ENCODE measurements around the gene NEU2.

DNA sequence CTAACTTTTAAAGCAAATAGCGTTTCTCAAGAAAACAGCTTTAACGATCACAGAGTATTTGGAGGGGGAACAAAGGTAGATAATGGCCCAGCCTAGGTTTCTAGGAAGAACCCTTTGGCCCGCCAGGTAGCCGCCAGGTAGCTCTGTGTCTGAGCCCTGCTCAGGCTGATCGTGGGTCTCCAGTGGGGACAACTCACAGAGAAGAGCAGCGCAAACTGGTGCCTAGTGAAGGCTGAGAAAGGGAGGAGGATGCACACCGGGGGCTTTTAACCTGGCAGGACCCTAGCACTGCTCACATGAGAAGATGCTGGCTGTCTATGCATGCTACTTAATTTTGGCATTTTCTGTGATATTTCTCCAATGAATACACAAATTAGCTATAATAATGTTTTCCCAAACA, 25.2 kb upstream of the NEU2 start:
- TF ChIP-seq, protein P1, sequence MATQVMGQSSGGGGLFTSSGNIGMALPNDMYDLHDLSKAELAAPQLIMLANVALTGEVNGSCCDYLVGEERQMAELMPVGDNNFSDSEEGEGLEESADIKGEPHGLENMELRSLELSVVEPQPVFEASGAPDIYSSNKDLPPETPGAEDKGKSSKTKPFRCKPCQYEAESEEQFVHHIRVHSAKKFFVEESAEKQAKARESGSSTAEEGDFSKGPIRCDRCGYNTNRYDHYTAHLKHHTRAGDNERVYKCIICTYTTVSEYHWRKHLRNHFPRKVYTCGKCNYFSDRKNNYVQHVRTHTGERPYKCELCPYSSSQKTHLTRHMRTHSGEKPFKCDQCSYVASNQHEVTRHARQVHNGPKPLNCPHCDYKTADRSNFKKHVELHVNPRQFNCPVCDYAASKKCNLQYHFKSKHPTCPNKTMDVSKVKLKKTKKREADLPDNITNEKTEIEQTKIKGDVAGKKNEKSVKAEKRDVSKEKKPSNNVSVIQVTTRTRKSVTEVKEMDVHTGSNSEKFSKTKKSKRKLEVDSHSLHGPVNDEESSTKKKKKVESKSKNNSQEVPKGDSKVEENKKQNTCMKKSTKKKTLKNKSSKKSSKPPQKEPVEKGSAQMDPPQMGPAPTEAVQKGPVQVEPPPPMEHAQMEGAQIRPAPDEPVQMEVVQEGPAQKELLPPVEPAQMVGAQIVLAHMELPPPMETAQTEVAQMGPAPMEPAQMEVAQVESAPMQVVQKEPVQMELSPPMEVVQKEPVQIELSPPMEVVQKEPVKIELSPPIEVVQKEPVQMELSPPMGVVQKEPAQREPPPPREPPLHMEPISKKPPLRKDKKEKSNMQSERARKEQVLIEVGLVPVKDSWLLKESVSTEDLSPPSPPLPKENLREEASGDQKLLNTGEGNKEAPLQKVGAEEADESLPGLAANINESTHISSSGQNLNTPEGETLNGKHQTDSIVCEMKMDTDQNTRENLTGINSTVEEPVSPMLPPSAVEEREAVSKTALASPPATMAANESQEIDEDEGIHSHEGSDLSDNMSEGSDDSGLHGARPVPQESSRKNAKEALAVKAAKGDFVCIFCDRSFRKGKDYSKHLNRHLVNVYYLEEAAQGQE (IDR thresholded peaks at IDR 0.05; ENCODE audit: low read depth), result no peak
- TF ChIP-seq TAF1 (IDR thresholded peaks at IDR 0.05; ENCODE audit: low read depth) (no peak), EGR1 (IDR thresholded peaks at IDR 0.05) (no peak), TEAD4 (IDR thresholded peaks at IDR 0.05) (no peak), CREB1 (IDR thresholded peaks at IDR 0.05; ENCODE audit: low read depth) (no peak), EP300 (IDR thresholded peaks at IDR 0.05; ENCODE audit: borderline replicate concordance) (no peak)
- TF ChIP-seq, protein P2, sequence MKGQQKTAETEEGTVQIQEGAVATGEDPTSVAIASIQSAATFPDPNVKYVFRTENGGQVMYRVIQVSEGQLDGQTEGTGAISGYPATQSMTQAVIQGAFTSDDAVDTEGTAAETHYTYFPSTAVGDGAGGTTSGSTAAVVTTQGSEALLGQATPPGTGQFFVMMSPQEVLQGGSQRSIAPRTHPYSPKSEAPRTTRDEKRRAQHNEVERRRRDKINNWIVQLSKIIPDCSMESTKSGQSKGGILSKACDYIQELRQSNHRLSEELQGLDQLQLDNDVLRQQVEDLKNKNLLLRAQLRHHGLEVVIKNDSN (IDR thresholded peaks at IDR 0.05), result no peak
- TF ChIP-seq, protein P3, sequence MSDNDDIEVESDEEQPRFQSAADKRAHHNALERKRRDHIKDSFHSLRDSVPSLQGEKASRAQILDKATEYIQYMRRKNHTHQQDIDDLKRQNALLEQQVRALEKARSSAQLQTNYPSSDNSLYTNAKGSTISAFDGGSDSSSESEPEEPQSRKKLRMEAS (IDR thresholded peaks at IDR 0.05), result no peak
